ENCODE results near the gene MED31. TPM values are rescaled to one million over a fixed set of nuclear protein-coding genes. Genes with fewer than 3 reads are reported as not detected.
"Not testable (repeated sequence)": the region's sequence is repeated elsewhere in the genome, so short reads cannot be mapped to it uniquely, and the experiment has no call there.

MED31 gene
- 5.7 and 6.7 TPM in 2 replicates for total RNA-seq

DNA sequence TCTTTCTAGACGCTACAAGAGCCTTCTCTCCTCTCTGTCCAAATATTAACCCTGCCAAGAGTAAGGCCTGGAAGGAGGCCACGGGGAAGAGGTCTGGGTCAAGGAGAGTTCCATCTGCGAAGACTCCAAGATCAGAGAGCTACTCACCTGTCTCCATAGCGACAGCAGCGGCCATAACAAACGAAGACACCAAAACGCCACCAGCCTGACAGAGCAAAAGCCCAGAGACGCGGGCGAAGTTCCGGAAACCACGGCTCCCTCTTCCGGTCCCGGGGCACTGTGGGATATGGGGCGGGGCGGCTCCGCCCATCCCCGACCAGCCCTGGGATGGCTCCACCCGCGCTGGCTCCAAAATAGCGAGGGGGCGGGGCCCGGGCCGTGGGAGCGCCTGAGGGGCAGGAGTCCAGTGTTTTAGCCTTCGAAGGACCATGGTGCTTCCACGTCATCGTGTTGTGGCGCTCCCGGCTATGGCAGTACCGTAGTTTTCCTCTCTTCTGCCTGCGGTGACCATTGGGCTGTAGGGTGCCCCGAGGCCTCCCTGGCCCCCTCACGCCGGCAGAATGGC, at the start of gene MED31, which contains the start of gene C17orf100:
MED31 (minus strand) TSS at position 252 of the 565 bp plus-strand sequence; CDS start at position 175, 77 bp downstream.
C17orf100 (plus strand) TSS at position 409 of the 565 bp plus-strand sequence; CDS start at position 561, 152 bp downstream.
- DNase-seq (ENCODE audit: low read depth in 2 of 2) = peak; percentile 89 to 91

DNA sequence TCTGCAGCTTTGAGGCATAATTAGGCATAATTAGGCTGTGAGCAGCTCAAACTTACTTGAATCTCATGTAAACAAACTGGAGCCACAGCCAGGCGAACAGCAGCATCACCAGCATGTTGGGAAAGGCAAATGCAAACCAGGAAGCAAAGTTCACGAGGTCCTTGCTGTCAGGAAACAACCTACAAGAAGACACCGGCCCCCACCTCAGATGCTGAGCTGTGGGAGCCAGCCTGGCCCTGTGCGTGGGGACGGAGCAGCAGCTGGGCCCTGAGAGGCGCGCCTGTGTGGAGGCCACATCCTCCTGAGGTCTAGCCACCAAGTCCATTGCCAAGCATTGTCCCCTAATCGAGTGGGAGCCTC, 49.5 kb upstream of the MED31 start:
- no peak for DNase-seq (ENCODE audit: low read depth in 2 of 2)

DNA sequence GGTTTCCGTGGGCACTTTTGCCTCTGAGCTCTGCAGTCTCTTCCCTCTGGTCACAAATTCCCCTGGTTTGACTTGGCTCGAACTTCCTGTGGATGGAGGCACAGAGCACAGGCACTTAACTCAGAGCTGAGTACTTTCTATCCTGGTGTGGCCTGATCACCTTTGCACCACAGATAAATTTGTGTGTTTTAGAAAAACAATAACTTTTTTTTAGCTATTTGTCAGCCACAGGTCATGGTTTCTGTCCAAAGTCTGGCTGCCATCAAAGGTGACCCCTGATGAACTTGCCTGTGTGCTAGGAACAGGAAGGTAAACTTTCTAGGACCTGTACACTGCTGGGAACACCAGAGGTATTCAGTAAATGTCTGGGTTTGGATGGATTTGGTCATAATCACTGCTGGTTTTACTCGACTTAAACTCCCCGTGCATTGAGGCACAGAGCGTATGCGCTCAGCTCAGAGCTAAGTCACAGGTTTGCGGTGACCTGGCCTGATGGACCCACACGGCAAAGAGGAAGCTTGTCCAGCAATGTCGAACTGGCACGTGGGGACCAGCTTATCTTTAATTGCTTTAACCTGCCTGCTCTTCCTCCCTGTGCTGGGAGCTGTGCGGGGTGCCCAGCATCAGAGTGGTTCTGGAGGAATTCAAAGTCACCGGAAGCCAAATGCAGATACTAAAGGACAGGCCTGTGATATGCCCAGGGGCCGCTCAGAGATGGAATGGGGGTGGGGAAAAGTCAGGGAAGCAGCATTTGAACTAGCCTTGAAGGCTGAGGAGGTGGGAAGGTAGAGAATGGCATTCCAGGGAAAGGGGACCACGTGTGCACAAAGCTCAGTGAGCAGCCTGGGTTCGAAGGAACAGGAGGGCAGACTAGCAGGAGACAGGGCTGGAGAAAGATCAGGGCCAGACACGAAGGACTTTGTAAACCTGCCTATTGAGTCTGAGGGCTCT, 48.9 kb upstream of the MED31 start:
- DNase-seq (ENCODE audit: low read depth in 2 of 2) = peak in 1 of 2 donors; percentile 9

DNA sequence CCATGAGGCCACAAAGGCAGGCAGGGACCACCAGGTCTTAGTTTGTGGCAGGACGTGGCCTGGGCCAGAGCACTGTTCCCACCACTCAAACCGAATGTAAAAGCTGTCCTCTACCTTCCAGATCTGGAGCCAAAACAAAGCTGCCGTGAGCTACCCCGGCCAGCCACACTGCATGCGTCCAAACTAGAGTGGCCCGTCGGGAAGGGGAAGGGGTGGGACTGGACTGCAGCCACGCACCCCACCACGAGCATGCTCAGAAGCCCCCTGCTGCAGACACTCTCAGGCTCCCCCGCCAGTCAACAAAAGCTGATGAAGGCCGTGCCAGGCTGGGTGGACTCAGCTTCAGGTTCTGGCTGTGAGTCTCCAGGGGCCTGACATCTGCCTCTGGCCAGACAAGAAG, 46.6 kb upstream of the MED31 start:
- DNase-seq (ENCODE audit: low read depth in 2 of 2) = no peak

- no peak for DNase-seq (ENCODE audit: low read depth in 2 of 2)
These were observed 45.5 kb upstream of the MED31 start for GRCh38 chr17:6696906-6697305.

- no peak for DNase-seq (ENCODE audit: low read depth in 2 of 2)
These were observed 44.2 kb upstream of the MED31 start for GRCh38 chr17:6695565-6695964.

DNA sequence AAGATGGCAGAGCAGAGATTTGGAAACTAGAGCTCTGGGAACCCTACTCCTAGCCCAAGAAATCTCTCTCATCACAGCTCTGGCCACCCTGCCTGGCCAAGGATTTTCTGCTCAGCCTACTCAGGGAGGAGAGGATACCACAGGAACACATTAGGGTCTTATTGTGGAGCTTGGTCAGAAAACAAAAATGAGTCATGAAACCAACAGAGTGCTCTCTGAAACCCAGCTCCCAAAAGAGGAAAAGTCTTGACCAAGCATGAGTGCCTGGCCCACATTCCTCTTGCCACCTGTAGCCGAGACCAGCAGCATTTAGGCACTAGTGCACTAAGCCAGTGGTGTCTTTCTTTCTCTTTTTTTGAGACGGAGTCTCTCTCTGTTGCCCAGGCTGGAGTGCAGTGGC, 43.6 kb upstream of the MED31 start:
- DNase-seq (ENCODE audit: low read depth in 2 of 2) = no peak

DNA sequence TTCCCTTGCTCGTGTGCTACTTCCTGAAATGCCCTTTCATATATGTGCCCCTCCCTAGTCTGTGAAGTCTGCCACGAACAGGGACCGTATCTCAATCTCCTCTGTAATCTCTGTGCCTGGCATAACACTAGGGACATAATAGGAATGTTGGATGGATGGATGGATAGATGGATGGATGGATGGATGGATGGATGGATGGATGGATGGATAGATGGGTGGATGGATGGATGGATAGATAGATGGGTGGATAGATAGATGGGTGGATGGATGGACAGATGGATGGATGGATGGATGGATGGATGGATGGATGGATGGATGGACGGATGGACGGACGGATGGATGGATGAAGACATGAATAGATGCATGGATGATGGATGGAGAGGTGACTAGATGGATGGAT, 40.6 kb upstream of the MED31 start:
- not testable (repeated sequence) for DNase-seq (ENCODE audit: low read depth in 2 of 2)

DNA sequence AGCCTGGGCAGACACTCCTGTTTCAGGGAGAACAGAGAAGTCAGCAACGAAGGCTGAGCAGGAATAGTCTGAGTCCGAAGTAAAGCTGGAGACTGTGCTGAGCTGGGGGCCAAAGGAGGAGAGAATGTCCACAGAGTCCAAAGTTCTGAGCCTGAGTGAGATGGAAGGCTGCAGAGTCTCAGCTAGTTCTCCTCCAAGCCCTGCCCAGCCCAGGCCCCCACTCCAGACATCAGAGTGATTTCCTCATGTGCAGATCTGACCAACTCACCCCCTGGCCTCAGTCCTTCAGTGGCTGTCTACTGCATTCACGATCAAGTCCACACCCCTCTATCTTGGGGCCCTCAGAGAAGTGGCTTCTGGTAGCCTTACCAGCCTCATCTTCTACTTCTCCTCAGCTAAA, 40.1 kb upstream of the MED31 start:
- no peak for DNase-seq (ENCODE audit: low read depth in 2 of 2)

DNA sequence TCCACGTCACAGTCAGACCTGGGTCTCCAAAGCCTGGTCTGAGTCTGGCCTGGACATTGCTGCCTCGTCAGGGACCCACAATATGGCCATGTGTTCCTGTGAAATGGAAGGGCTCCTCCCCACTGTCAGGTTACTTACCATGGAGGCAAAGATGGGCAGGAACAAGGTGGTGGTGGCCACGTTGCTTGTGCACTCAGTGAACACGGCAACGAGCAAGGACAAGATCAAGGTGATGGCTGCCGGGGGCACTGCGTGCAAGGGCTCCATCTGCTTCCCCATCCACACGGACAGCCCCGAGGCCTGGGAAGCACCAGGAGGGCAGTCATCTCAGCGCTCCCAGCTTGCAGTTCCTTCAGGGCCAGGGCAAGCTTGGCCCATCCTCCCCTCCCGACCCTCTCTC, 39.2 kb upstream of the MED31 start:
- no peak for DNase-seq (ENCODE audit: low read depth in 2 of 2)

DNA sequence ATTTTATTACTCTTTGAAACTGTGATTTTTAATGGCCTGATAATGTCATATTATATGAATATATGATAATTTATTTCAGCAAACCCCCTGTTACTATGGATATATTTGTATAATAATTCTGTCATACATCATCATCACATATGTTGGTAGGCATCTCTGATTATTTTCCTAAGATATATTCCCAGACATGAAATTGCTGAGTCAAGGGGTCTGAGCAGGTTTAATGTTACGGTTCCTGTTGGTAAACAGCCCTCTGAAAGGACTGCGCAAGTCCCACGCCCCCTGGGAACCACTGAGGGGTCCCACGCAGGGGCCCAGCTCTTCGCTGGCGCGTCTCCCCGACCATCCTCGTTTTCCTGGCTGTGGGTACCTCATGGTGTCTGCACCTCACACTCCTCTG, 37.5 kb upstream of the MED31 start:
- no peak for DNase-seq (ENCODE audit: low read depth in 2 of 2)

DNA sequence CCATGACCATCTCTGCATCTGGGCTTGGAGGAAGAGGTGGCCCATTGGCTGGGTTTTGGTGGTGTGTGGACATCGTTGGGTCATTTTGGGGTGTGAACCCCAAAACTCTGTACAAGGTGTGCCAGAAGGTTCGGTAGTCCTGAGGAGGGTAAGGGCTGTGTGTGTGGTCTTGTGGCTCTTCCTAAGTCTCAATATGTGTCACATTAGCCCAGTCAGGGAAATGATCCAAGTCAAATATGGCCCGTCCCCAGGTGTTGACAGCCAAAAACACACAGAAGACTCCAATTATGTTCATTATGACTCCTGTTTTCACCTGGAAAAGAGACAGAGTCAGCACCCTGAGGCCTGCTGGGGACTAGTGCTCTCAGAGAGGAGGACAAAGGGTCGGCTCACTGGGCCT, 34.6 kb upstream of the MED31 start:
- DNase-seq (ENCODE audit: low read depth in 2 of 2) = no peak

DNA sequence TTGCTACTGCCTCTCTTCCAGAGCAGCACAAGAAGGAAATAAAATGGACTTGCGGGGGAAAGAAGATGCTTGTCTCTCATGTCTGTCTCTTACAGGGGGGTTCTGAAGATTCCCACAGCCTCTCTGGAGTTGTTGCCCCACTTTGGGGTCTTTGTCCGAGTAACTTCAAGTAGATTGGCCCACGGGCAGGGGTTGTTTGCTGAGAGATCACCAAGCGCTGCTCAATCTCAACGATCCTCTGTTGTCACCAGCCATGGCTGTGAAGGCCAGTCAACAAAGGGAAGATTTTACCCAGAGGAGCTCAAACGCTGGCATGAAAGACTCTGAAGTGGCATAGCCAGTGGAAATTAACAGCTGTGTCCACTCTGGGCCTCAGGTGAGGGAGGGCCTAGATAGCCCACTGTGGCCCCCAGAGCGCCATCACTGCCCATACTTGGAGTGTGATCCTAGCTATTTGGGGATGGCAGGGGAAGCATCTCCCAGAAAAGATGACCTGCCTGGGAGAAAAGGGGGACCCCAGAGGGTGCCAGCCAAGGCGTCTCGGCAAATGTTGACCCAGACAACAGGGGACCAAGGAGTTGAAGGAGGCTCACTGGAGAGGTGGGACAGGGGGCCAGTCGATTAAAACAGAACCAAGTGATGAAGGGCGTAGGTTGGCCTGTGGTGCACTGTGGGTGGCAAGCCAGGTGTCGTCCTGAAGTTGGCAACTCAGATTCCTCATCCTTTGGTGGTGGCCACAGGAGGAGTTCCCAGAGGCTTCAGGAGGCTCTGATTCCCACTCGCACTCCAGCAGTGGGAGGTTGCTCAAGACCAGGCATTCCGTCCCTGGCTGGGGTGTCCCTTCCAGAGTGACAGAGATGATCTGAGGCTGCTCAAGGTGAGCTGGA, 33.7 kb upstream of the MED31 start:
- DNase-seq (ENCODE audit: low read depth in 2 of 2) = no peak

DNA sequence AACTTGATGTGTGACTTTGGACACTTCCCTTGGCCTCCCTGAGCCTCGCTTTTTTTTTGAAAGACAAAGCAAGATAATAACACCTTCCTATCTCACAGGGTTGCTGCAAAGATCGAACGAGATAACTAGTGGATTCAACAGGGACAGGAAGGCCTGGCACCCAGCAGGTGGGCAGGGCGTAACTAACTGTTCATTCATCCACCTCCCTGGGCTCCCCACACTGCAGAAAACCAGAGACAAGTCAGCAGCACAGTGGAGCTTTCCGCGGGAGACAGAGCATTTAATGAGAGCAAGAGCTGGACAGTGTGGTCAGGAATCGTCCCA, 33.0 kb upstream of the MED31 start:
- DNase-seq (ENCODE audit: low read depth in 2 of 2) = no peak

- no peak for DNase-seq (ENCODE audit: low read depth in 2 of 2)
These were observed 32.5 kb upstream of the MED31 start for GRCh38 chr17:6683730-6684459.

- no peak for DNase-seq (ENCODE audit: low read depth in 2 of 2)
These were observed 31.8 kb upstream of the MED31 start for GRCh38 chr17:6683081-6683684.

GRCh38 chr17:6682339-6682738, 30.9 kb upstream of the MED31 start:
- no peak for DNase-seq (ENCODE audit: low read depth in 2 of 2)

DNA sequence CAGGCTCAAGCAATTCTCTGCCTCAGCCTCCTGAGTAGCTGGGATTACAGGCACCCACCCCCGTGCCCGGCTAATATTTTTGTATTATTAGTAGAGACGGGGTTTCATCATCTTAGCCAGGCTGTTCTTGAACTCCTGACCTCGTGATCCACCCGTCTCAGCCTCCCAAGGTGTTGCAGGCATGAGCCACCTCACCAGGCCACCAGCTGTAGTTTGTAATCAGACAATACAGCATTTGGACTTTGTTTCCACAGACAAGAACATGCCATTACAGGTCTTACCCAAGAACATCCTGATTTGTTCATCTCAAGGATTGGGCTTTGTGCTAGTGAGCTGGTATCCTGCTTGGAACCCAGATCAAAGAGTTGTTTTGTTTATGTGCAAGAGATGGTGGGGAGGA, 30.3 kb upstream of the MED31 start:
- DNase-seq (ENCODE audit: low read depth in 2 of 2) = no peak

- DNase-seq (ENCODE audit: low read depth in 2 of 2) = no peak
These were observed 29.8 kb upstream of the MED31 start for GRCh38 chr17:6681176-6681575.

- no peak for DNase-seq (ENCODE audit: low read depth in 2 of 2)
These were observed 27.8 kb upstream of the MED31 start for GRCh38 chr17:6679241-6679640.

GRCh38 chr17:6677946-6678345, 26.5 kb upstream of the MED31 start:
- no peak for DNase-seq (ENCODE audit: low read depth in 2 of 2)

Measured in lung microvascular endothelial cell (primary cell).